HG03095 (cell line): Measurements from ENCODE around the gene CCDC185.
"Not testable (repeated sequence)": the region's sequence is repeated elsewhere in the genome, so short reads cannot be mapped to it uniquely, and the experiment has no call there.

Experiments used
- ATAC-seq: cut with Tn5 transposase; IDR thresholded peaks from one replicate; pipeline ENCODE4 v1.9.1; 2021; ENCODE audit warnings: moderate library complexity; ENCODE audit not compliant: unreplicated experiment

Gene CCDC185

DNA sequence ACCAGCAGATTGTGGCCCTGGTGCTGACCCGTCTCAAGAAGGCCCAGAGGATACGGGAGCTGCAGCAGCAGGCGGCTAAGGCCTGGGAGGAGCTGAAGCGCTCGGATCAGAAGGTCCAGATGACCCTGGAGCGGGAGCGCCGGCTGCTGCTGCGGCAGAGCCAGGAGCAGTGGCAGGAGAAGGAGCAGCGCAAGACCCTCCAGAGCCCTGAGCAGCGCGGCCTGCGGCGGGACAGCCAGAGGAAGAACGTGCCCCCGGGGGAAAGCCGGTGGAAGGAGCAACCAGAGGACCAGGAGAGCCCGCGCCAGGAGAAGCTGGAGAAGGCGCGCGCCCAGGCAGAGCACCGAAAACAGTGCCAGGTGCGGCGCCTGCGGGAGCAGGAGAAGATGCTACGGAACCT lies 1.0 kb downstream of the CCDC185 start:
- no peak for ATAC-seq

DNA sequence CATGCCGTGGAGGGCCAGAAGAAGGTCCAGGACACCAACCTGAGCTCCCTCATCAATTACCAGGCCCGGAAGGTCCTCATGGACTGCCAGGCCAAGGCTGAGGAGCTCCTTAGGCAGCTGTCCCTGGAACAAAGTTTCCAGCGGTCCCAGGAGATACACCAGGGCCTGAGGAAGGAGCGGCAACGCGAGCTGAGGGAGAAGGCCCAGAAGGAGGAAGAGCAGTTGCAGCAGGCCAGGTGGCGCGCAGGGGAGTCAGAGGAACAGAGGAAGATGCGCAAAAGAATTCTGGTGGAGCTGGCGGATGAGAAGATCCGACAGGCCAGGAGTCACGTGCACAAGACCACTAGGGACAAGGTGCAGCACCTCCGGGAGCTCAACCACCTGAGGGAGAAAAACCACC lies 1.5 kb downstream of the CCDC185 start:
- ATAC-seq: no peak

DNA sequence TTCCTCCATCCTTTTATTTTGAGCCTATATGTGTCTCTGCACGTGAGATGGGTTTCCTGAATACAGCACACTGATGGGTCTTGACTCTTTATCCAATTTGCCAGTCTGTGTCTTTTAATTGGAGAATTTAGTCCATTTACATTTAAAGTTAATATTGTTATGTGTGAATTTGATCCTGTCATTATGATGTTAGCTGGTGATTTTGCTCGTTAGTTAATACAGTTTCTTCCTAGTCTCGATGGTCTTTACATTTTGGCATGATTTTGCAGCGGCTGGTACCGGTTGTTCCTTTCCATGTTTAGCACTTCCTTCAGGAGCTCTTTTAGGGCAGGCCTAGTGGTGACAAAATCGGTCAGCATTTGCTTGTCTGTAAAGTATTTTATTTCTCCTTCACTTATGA lies 6.2 kb downstream of the CCDC185 start:
- not testable (repeated sequence) for ATAC-seq

DNA sequence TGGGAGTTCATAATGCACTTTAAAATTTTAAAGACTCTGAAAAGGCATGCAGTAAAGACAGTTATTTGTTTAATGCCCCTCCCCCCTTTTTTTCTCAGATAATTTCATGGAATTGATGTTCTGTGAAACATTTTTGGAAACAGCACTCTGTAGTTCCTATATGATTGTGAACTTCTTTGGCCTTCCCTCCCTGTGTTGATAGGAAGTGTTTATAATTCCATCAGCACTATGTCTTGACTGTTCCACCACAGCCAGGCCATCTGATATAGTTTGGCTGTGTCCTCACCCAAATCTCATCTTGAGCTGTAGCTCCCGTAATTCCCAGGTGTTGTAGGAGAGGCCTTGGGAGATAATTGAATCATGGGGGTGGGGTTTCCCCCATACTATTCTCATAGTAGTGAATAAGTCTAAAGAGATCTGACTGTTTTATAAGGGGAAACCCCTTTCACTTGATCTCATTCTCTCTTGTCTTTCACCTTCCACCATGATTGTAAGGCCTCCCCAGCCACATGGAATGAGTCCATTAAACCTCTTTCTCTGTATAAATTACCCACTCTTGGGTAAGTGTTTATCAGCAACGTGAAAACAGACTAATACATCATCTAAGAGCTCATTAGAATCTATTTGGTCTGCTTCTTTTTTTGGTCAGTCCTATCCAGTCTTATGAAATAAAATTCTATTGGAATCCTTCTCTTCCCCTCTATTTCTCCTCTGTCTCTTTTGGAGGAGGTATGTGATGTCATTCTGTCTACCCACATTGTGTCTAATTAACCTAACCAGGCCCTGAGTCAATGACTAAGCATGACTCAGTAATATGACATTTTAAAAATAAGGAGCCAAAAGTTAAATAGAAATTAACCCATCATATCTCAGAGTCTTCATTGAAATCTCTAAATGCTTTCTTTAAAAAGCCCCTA lies 8.9 kb downstream of the CCDC185 start:
- no peak for ATAC-seq

DNA sequence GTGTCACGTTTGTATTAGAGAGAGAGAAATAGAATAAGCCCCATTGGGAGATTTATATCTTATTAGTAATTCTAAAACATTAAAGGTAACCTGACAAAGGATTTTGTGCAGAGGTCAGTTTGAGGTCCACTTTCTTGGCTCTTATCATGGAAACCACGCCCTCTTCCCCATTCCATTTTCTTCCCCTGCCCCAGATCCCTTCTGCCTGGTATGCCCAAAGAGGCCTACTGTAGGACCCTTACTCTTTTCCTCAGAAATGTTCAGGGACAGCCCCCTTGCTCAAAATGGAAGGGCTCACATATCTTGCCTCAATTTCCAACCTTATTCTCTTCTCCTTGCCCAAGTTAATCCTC lies 9.6 kb downstream of the CCDC185 start:
- no peak for ATAC-seq

DNA sequence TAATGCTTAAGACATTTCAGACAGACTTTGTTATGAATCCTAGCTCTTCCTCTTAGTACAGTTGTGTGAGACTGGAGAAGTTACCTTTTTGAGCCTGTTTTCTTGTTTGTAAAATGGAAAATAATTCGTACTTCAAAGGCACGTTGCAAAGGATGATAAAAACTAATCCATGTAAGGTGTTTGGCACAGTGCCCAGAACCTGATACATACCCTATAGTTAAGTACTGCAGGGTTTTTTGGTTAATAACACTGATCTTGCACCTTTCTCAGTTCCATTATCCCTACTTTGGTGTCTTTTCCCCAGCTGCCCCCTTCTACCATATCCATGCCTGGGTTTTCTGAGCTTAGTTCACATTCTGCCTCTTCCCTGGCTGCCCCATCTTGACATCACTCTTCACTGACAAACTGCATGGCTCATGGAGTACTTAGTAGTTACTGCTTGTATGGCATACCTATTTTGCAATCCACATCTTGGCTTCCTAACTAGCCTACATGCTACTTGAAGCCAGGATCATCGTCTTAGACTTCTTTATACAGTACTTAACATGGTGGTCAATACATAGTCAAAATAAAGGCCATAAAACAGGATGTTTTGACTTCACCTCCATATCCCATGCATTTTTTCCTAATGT lies 10.1 kb downstream of the CCDC185 start:
- ATAC-seq: no peak

DNA sequence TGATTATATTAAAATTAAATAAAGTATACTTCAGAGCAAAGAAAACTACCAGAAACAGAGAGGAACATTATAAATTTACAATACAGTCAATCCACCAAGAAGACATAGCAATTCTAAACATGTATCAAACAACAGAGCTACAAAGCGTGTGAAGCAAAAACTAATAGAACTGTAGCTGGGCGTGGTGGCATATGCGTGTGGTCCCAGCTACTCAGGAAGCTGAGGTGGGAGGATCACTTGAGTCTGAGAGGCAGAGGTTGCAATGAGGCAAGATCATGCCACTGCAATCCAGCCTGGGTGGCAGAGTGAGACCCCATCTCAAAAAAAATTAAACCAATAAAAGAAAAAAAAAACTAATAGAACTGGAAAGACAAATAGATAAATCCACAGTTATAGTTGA lies 12.3 kb downstream of the CCDC185 start:
- ATAC-seq: no peak

DNA sequence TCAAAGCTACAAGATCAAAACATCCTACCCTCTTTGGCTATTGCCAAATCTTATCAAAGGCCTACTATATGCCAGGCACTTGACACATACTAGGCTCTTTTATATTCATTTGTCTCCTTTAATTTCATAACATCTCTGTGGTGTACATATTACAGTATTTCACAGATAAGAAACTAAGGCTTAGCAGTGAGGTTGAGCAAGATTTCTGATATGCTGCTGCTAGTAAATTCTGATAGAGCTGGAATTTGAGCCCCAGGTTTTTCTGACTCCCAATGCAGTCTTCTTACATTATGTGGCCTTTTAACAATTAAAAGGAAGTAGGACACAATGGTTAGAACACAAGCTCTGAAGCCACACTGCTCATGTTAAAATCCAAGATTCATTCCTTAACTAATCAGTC lies 16.8 kb downstream of the CCDC185 start:
- no peak for ATAC-seq

DNA sequence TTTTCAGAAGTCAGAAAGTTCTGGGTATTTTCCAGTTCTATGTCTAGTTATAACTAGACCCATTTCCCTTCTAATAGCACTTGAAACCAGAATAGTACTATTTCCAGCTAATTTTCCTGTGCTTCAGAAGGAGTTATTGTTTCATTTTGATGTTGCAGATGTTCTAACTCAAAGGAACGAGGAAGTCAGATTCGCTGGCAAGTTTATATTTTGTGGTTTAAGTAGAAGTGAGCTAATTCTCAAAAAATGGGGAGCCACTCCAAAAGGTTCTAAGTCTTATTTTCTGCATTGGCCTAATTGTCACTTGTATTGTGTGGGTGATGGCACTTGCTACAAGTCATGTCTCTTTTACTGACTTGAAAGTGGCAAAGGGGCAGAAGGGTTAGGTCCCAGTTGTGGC lies 18.1 kb downstream of the CCDC185 start:
- ATAC-seq: no peak

DNA sequence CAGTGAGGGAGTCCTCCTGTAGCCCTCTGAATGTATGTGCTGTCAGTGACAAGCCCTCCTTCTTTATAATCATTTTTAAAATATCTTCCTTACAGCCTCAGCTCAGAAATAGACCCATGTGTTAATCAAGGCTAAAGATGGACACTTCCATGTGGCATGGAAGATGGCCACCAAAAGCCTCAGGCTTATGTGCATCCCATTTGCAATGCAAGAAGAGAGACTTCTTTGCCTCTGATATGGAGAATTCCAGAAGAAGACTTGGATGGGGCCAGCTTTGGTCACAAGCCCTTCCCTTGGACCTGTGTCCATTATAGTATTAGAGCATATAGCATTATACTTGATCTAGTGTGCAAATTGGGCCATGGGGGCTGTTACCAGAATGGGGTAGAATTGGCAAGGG lies 18.5 kb downstream of the CCDC185 start:
- no peak for ATAC-seq

DNA sequence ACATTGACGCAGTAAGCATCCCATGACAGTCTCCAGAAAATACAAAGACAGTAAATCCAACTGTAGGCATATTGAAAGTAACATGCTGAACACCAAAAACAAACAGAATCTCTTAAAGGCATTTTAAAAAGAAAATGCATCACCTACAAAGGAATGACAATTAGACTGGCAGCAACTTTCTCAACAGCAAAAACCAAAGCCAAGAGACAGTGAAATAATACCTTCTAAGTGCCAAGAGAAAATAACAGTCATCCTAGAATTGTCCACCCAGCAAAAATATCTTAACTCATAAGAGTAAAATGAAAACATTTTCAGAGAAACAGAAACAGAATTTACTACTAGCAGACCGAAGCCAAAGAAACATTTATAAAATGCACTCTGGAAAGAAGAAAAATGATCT lies 20.0 kb downstream of the CCDC185 start:
- ATAC-seq: no peak

DNA sequence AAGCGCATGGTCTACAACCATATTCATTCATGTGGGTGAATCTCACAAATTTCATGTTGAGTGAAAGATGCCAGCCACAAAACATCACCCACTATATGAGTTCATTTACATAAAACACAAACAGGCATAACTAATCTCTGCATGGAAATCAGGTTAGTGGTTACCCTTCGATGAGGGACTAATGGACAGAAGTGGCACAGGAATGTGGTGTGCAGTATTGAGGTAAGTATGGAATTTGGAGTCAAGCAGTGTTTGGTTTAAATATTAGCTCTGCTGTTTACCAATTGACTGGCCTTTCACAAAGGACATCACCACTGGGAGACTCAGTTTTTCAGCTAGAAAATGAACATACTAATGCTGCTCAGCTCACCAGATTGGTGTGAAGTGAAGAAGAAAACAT lies 24.2 kb downstream of the CCDC185 start:
- ATAC-seq: no peak

DNA sequence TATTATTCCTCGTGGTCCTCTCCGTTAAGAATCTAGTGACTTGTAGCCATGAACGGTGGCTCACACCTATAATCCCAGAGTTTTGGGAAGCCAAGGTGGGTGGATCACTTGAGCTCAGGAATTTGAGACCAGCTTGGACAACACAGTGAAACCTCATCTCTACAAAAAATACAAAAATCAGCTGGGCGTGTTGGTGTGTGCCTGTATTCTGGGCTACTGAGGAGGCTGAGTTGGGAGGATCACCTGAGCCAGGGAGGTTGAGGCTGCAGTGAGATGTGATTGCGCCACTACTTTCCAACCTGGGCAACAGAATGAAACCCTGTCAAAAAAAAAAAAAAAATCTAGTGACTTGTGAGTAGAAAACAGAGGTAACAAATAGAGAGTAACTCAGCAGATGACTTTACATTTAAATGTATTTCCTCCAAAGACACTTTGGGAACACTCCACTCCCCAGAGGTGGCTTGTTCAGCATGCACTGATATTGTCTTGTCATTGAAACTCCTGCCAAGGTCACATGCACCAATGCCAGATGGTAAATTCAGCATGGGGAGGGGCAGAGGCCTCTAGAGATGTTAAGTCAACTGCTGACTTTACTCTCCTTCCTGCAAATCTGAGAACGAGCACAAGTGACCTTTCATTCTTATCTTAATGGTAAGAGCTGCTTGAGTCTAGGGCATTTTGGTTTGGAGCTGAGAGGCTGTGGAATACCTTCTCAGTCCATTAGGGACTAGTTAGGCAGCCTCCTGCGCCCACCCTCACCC lies 24.9 kb downstream of the CCDC185 start:
- ATAC-seq: no peak

DNA sequence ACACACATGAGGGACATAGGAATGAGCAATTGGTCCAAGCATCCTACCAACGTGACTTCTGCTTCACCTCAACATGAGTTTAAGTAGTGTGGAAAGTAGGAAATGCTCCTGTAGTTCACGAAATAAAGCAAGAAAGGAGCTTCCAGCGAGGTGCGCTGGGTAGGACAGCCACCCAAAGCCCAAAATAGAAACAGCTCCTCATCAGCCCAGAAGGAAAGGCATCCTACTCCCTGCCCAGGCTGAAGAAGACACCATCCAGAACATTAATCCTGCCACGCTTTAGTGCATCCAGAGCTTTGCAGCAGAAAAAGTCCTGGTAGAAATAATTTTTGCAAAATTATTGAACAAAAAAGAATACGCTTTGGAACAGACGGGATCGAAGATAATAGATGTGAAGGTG lies 25.9 kb downstream of the CCDC185 start:
- no peak for ATAC-seq

DNA sequence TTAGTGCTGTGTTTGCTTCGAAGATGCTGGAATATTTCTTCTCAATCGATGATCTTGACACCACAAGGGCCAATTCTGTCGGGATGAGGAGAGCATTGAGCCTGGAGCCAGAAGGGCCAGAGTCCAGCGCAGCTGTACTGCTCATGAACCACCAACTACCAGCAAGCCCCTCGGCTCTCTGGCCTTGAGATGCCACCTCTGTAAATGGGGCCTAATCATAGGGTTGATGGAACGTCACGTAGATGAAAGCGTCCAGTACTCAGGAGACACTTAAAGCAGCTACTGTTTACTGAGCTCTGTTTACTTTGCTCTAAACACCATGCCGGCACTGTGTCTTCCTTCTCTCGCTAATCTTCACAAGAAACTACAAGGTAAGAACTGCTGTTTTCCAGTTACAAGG lies 26.3 kb downstream of the CCDC185 start:
- ATAC-seq: no peak

DNA sequence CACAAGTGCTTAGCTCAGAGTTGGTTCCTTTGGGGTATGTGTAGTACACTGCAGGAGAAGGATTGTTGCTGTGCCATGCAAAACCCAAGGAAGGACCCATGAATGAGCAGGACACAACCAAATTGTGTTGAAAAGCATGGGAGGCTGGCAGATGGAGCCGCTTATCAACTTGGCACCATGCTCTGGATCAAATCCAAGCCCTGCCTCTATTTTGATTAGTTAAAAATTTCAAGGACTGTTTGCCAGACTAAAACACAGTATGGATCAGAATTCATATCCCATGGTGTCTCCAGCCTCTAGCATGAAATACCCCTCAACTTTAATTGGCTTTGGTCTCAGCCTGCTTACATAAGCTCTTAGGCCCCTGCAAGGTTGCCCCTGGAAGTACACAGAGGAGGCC lies 27.8 kb downstream of the CCDC185 start:
- ATAC-seq: no peak

DNA sequence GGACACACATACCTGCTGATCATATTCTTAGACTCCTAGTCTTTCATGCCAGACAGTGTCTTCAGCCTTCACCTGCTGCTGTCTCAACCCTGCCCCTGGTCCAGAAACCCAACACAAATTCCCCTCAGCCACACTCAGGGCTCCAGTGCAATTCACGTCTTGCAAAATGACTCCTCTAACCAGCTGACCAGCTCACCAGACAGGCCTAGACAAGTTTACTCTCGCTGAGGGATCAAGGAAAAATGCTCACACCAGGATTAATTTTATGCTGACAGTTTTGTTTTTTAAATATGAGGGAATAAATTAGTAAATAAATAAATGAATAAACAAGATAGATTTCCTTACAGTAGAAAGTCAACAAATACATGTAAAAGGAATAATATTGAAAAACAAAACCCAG lies 28.5 kb downstream of the CCDC185 start:
- ATAC-seq: no peak

DNA sequence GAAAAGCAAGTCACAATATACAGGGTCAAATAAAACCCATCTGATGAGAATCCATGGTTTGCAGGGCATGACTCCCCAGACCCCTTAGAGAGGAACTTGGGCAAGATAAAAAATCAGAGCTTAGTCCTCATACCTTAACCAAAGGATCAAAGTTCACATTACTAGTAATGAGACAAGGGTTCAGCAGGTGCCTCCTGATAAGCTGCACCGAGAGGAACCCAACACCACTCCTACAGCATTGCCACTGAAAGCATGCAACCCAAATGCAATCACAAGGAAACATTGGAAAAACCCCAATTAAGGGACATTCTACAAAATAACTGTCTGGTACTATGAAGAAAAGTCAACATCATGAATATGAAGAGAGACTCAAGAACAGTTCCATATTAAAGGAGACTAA lies 29.7 kb downstream of the CCDC185 start:
- ATAC-seq: no peak

DNA sequence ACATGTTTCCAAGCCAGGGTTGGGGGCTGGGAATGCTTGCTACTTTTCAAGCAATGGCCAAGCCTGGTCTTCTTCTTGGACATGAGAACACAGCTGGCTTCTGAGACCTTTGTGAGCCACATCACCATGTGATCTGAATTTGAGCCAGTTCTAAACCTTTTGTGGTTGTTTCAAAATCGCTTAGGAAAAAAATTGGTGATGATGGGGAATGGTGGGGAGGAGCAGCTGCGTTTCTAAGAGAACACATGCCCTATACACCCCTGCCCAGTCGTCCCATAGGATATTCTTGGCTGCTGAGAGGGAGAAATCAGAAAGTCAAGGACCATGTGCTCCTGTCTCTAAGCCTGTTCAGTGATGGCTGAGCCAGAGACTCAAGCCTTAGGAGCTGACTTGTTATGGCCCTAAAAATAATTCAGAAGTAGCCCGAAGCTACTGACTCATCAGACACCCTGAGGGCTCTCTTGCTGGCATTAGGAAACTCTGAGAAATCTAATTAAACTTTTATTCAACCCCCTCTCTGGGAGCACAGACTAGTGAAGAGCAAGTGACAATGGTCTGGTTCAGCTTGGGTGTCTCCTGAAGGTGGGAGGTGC lies 30.5 kb downstream of the CCDC185 start:
- ATAC-seq: no peak

DNA sequence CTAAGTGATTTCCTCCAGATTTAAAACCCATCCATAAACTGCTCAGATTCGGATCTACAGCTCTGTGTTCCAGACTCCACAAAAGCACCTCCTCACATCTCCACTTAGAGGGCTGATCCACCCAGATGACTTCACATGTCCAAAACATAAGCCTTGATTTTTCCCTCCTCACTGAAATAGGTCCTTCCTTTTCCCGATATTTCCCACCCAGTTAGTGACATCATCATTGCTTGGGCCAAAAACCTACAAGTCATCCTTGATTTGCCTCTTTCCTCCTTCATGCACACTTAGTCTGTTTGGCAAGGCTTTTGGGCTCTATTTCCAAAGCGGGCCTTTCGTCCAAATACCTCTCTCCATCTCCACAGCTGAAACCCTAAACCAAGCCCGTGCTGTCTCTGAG lies 32.3 kb downstream of the CCDC185 start:
- no peak for ATAC-seq

DNA sequence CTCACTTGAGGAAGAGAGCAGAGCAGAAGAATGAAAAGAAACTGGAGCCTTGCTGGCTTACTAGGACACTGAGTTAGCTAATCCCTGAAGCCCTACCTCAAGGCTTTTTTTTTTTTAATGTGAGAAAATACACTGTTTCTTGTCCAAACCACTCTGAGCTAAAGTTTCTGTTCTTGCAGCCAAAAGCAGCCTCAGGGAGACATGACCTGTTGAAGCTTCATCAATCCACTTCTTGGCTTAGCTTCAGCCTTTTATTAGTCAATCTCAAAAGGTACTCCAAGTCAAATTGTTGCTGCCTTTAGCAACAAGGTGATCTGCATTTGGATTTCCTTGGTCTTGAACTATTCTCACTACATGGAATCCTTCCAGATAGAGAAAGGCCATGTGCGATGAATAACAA lies 33.7 kb downstream of the CCDC185 start:
- ATAC-seq: no peak

DNA sequence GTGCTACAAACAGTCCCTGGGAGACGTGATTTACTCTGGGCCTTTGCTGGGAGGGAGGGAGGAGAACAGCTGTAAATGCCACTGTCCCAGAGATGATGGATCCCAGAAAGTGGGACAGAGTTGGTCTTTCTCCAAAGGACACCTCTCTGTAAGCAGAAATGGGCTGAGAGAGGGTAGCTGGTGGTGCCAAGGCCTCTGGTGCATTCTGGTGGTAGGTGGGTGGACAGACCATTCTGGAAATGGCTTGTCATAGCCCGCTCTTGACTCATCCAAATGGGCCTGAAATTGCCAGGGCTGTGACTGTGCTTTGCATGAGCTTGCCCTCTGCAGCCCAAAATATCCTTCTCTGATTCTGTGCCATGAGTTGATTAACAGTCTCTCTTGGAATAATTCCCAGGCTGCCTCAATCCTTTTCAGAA lies 36.1 kb downstream of the CCDC185 start:
- ATAC-seq: no peak
